ENCODE results near the gene ISM2. TPM values are rescaled to one million over a fixed set of nuclear protein-coding genes. Genes with fewer than 3 reads are reported as not detected.

The ISM2 gene
- total RNA-seq, 1 donor from 2014 or later: 0.21 TPM

DNA sequence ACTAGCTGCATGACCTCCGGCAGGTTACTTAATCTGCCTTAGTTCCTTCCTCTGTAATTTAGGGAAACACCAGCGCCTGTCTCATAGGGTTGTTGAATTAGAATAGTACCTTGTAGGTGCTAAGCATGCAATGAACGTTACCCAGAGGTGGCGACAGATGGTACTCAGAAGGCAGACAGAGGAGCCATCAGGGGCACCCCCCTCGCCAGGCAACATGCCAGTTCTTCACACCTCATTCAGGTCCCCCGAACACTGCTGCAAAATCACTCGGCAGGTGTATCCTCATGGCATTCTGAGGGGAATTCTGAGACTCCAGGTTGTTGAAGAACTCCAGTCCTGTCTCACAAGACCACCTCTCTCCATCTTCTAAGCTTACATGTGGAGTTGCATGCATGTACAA, 10.1 kb downstream of the ISM2 start:
- TF ChIP-seq, protein P1, sequence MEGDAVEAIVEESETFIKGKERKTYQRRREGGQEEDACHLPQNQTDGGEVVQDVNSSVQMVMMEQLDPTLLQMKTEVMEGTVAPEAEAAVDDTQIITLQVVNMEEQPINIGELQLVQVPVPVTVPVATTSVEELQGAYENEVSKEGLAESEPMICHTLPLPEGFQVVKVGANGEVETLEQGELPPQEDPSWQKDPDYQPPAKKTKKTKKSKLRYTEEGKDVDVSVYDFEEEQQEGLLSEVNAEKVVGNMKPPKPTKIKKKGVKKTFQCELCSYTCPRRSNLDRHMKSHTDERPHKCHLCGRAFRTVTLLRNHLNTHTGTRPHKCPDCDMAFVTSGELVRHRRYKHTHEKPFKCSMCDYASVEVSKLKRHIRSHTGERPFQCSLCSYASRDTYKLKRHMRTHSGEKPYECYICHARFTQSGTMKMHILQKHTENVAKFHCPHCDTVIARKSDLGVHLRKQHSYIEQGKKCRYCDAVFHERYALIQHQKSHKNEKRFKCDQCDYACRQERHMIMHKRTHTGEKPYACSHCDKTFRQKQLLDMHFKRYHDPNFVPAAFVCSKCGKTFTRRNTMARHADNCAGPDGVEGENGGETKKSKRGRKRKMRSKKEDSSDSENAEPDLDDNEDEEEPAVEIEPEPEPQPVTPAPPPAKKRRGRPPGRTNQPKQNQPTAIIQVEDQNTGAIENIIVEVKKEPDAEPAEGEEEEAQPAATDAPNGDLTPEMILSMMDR (IDR thresholded peaks at IDR 0.05; ENCODE audit: unreplicated experiment): no peak
- Mint-ChIP-seq H3K4me3 (ENCODE audit: unreplicated experiment) (no peak overlapping the region), H3K27ac (ENCODE audit: unreplicated experiment) (no peak overlapping the region), H3K36me3 (ENCODE audit: low read depth, unreplicated experiment) (no peaks in the 10 kb centered on the region), H3K4me1 (ENCODE audit: unreplicated experiment) (no peaks in the 10 kb centered on the region), H3K9me3 (ENCODE audit: unreplicated experiment) (no peaks in the 10 kb centered on the region), H3K27me3 (ENCODE audit: unreplicated experiment) (peaks cover 3% of the 10 kb centered on the region)
- DNase-seq (ENCODE audit: low spot score): no peak

DNA sequence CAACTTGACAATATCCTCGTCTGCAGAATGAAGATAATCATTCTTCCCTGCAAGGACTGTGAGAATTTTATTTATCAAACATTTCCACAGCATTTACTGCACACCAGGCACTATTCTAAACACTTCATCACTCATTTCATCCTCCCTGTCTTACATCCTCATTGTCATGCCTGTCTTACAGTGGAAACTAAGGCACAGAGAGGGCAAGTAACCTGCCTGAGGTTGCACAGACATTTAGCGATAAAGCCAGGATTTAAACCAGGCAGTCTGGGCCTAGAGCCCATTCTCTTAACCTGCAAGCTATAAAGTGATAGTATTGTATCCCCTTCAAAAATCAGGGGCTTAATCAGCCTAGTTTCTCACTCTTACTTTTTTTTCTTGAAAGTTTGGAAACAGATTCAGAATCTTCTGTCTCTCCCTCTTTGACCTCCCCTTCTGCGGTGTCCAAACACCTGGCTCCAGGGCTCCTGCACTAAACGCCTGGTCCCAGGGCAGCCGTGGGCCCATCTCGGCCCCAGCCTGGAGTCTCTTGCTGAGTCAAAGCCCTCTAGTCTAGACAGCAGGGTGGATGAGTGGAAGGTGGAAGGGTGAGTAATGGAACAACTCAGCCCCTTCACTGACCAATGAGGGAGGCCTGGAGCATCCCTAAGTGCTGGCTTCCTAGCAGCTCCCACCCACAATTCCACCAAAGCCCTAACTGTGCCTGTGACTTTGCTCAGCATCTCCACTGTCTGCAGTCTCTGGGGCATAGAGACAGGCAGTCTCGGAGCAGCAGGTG, 12.5 kb downstream of the ISM2 start:
- H3K27ac Mint-ChIP-seq (ENCODE audit: unreplicated experiment): no peak overlapping the region
- no peaks in the 10 kb centered on the region for H3K9me3 Mint-ChIP-seq (ENCODE audit: unreplicated experiment)
- H3K4me3 Mint-ChIP-seq (ENCODE audit: unreplicated experiment): no peak overlapping the region
- DNase-seq (ENCODE audit: low spot score): no peak
- peaks cover 5% of the 10 kb centered on the region for H3K27me3 Mint-ChIP-seq (ENCODE audit: unreplicated experiment)
- TF ChIP-seq, protein P1 (IDR thresholded peaks at IDR 0.05; ENCODE audit: unreplicated experiment): no peak
- no peaks in the 10 kb centered on the region for H3K4me1 Mint-ChIP-seq (ENCODE audit: unreplicated experiment)
- H3K36me3 Mint-ChIP-seq (ENCODE audit: low read depth, unreplicated experiment): no peaks in the 10 kb centered on the region

- no peak overlapping the region for H3K27ac Mint-ChIP-seq (ENCODE audit: unreplicated experiment)
- no peak overlapping the region for H3K4me3 Mint-ChIP-seq (ENCODE audit: unreplicated experiment)
- no peaks in the 10 kb centered on the region for H3K36me3 Mint-ChIP-seq (ENCODE audit: low read depth, unreplicated experiment)
- no peaks in the 10 kb centered on the region for H3K4me1 Mint-ChIP-seq (ENCODE audit: unreplicated experiment)
- TF ChIP-seq, protein P1 (IDR thresholded peaks at IDR 0.05; ENCODE audit: unreplicated experiment): no peak
- peaks cover 3% of the 10 kb centered on the region for H3K27me3 Mint-ChIP-seq (ENCODE audit: unreplicated experiment)
- no peak for DNase-seq (ENCODE audit: low spot score)
- no peaks in the 10 kb centered on the region for H3K9me3 Mint-ChIP-seq (ENCODE audit: unreplicated experiment)
Observed at GRCh38 chr14:77485256-77485655, 13.4 kb downstream of the ISM2 start.

- peaks cover 3% of the 10 kb centered on the region for H3K27me3 Mint-ChIP-seq (ENCODE audit: unreplicated experiment)
- DNase-seq (ENCODE audit: low spot score): no peak
- H3K4me3 Mint-ChIP-seq (ENCODE audit: unreplicated experiment): no peak overlapping the region
- H3K27ac Mint-ChIP-seq (ENCODE audit: unreplicated experiment): no peak overlapping the region
- H3K4me1 Mint-ChIP-seq (ENCODE audit: unreplicated experiment): no peaks in the 10 kb centered on the region
- TF ChIP-seq, protein P1 (IDR thresholded peaks at IDR 0.05; ENCODE audit: unreplicated experiment): no peak
- H3K9me3 Mint-ChIP-seq (ENCODE audit: unreplicated experiment): no peaks in the 10 kb centered on the region
- H3K36me3 Mint-ChIP-seq (ENCODE audit: low read depth, unreplicated experiment): no peaks in the 10 kb centered on the region
Observed at GRCh38 chr14:77482422-77482821, 16.2 kb downstream of the ISM2 start.

- no peaks in the 10 kb centered on the region for H3K9me3 Mint-ChIP-seq (ENCODE audit: unreplicated experiment)
- DNase-seq (ENCODE audit: low spot score): no peak
- H3K4me3 Mint-ChIP-seq (ENCODE audit: unreplicated experiment): no peak overlapping the region
- no peaks in the 10 kb centered on the region for H3K36me3 Mint-ChIP-seq (ENCODE audit: low read depth, unreplicated experiment)
- H3K4me1 Mint-ChIP-seq (ENCODE audit: unreplicated experiment): no peaks in the 10 kb centered on the region
- TF ChIP-seq, protein P1 (IDR thresholded peaks at IDR 0.05; ENCODE audit: unreplicated experiment): no peak
- no peak overlapping the region for H3K27ac Mint-ChIP-seq (ENCODE audit: unreplicated experiment)
- H3K27me3 Mint-ChIP-seq (ENCODE audit: unreplicated experiment): peaks cover 4% of the 10 kb centered on the region
Observed at GRCh38 chr14:77478796-77479195, 19.8 kb downstream of the ISM2 start.

Measured in endothelial cell (in vitro differentiated cells).